ENCODE measurements around the gene CYB5B.
A peak's percentile ranks its signal among the peaks of the same experiment; 100 is the strongest.

CYB5B gene

GRCh38 chr16:69410219-69410990 is 14.0 kb upstream of the CYB5B start:
- H3K79me2 ChIP-seq (ENCODE audit: control insufficient read depth, insufficient read depth, low read length, unreplicated experiment) = no peaks in the 10 kb centered on the region
- peak overlapping the region; percentile 66 for H3K27ac ChIP-seq (ENCODE audit: low read depth, low read length)
- no peak overlapping the region; the same call in none of the 2 replicates for H3K4me3 ChIP-seq (ENCODE audit: low read depth, low read length)
- H2AFZ ChIP-seq (ENCODE audit: low read length, unreplicated experiment) = no peak overlapping the region
- peaks cover 20% of the 10 kb centered on the region for H3K4me1 ChIP-seq (ENCODE audit: control insufficient read depth, insufficient read depth, low read length, unreplicated experiment)
- no peaks in the 10 kb centered on the region for H3K36me3 ChIP-seq (ENCODE audit: insufficient read depth, low read length)
- H3K27me3 ChIP-seq (ENCODE audit: insufficient read depth, low read length) = no peaks in the 10 kb centered on the region

- peak overlapping the region; percentile 66 for H3K27ac ChIP-seq (ENCODE audit: low read depth, low read length)
- H2AFZ ChIP-seq (ENCODE audit: low read length, unreplicated experiment) = no peak overlapping the region
- H3K4me3 ChIP-seq (ENCODE audit: low read depth, low read length) = no peak overlapping the region
- peaks cover 20% of the 10 kb centered on the region for H3K4me1 ChIP-seq (ENCODE audit: control insufficient read depth, insufficient read depth, low read length, unreplicated experiment)
- H3K79me2 ChIP-seq (ENCODE audit: control insufficient read depth, insufficient read depth, low read length, unreplicated experiment) = no peaks in the 10 kb centered on the region
- H3K27me3 ChIP-seq (ENCODE audit: insufficient read depth, low read length) = no peaks in the 10 kb centered on the region
- H3K36me3 ChIP-seq (ENCODE audit: insufficient read depth, low read length) = no peaks in the 10 kb centered on the region
Observed at GRCh38 chr16:69411064-69411985, 13.1 kb upstream of the CYB5B start.

- H3K27me3 ChIP-seq (ENCODE audit: insufficient read depth, low read length) = no peaks in the 10 kb centered on the region
- H3K79me2 ChIP-seq (ENCODE audit: control insufficient read depth, insufficient read depth, low read length, unreplicated experiment) = no peaks in the 10 kb centered on the region
- peaks cover 21% of the 10 kb centered on the region for H3K4me1 ChIP-seq (ENCODE audit: control insufficient read depth, insufficient read depth, low read length, unreplicated experiment)
- H2AFZ ChIP-seq (ENCODE audit: low read length, unreplicated experiment) = no peak overlapping the region
- H3K4me3 ChIP-seq (ENCODE audit: low read depth, low read length) = no peak overlapping the region
- H3K27ac ChIP-seq (ENCODE audit: low read depth, low read length) = no peak overlapping the region
- no peaks in the 10 kb centered on the region for H3K36me3 ChIP-seq (ENCODE audit: insufficient read depth, low read length)
Observed at GRCh38 chr16:69412287-69412686, 12.1 kb upstream of the CYB5B start.

GRCh38 chr16:69413045-69413664 is 11.3 kb upstream of the CYB5B start:
- Histone ChIP-seq H3K4me1 (ENCODE audit: control insufficient read depth, insufficient read depth, low read length, unreplicated experiment) (peaks cover 29% of the 10 kb centered on the region), H3K4me3 (ENCODE audit: low read depth, low read length) (no peak overlapping the region), H3K79me2 (ENCODE audit: control insufficient read depth, insufficient read depth, low read length, unreplicated experiment) (no peaks in the 10 kb centered on the region), H3K27me3 (ENCODE audit: insufficient read depth, low read length) (no peaks in the 10 kb centered on the region), H2AFZ (ENCODE audit: low read length, unreplicated experiment) (no peak overlapping the region), H3K27ac (ENCODE audit: low read depth, low read length) (no peak overlapping the region), H3K36me3 (ENCODE audit: insufficient read depth, low read length) (no peaks in the 10 kb centered on the region)

GRCh38 chr16:69417520-69418199 is 6.8 kb upstream of the CYB5B start:
- Histone ChIP-seq H3K4me3 (ENCODE audit: low read depth, low read length) (no peak overlapping the region), H3K36me3 (ENCODE audit: insufficient read depth, low read length) (no peaks in the 10 kb centered on the region), H3K27ac (ENCODE audit: low read depth, low read length) (no peak overlapping the region), H2AFZ (ENCODE audit: low read length, unreplicated experiment) (peak overlapping the region; percentile 13), H3K27me3 (ENCODE audit: insufficient read depth, low read length) (no peaks in the 10 kb centered on the region), H3K79me2 (ENCODE audit: control insufficient read depth, insufficient read depth, low read length, unreplicated experiment) (no peaks in the 10 kb centered on the region), H3K4me1 (ENCODE audit: control insufficient read depth, insufficient read depth, low read length, unreplicated experiment) (peaks cover 9% of the 10 kb centered on the region)

- peaks cover 5% of the 10 kb centered on the region for H3K79me2 ChIP-seq (ENCODE audit: control insufficient read depth, insufficient read depth, low read length, unreplicated experiment)
- H3K4me3 ChIP-seq (ENCODE audit: low read depth, low read length) = no peak overlapping the region
- no peaks in the 10 kb centered on the region for H3K27me3 ChIP-seq (ENCODE audit: insufficient read depth, low read length)
- H3K27ac ChIP-seq (ENCODE audit: low read depth, low read length) = no peak overlapping the region
- H3K4me1 ChIP-seq (ENCODE audit: control insufficient read depth, insufficient read depth, low read length, unreplicated experiment) = peaks cover 9% of the 10 kb centered on the region
- H3K36me3 ChIP-seq (ENCODE audit: insufficient read depth, low read length) = no peaks in the 10 kb centered on the region
- no peak overlapping the region for H2AFZ ChIP-seq (ENCODE audit: low read length, unreplicated experiment)
Observed at GRCh38 chr16:69419956-69420355, 4.5 kb upstream of the CYB5B start.

GRCh38 chr16:69423189-69423588 is 1.2 kb upstream of the CYB5B start:
- Histone ChIP-seq H3K36me3 (ENCODE audit: insufficient read depth, low read length) (peaks cover 13% of the 10 kb centered on the region), H3K4me3 (ENCODE audit: low read depth, low read length) (peak overlapping the region; percentile 97), H3K27ac (ENCODE audit: low read depth, low read length) (no peak overlapping the region), H3K4me1 (ENCODE audit: control insufficient read depth, insufficient read depth, low read length, unreplicated experiment) (peaks cover 4% of the 10 kb centered on the region), H3K79me2 (ENCODE audit: control insufficient read depth, insufficient read depth, low read length, unreplicated experiment) (peaks cover 31% of the 10 kb centered on the region), H2AFZ (ENCODE audit: low read length, unreplicated experiment) (peak overlapping the region; percentile 93), H3K27me3 (ENCODE audit: insufficient read depth, low read length) (no peaks in the 10 kb centered on the region)

GRCh38 chr16:69424935-69425784 is 741 bp downstream of the CYB5B start:
- peaks cover 3% of the 10 kb centered on the region for H3K4me1 ChIP-seq (ENCODE audit: control insufficient read depth, insufficient read depth, low read length, unreplicated experiment)
- peak overlapping the region; percentile 97 for H3K4me3 ChIP-seq (ENCODE audit: low read depth, low read length)
- peak overlapping the region; percentile 55 for H3K27ac ChIP-seq (ENCODE audit: low read depth, low read length)
- H3K79me2 ChIP-seq (ENCODE audit: control insufficient read depth, insufficient read depth, low read length, unreplicated experiment) = peaks cover 44% of the 10 kb centered on the region
- peaks cover 33% of the 10 kb centered on the region for H3K36me3 ChIP-seq (ENCODE audit: insufficient read depth, low read length)
- no peaks in the 10 kb centered on the region for H3K27me3 ChIP-seq (ENCODE audit: insufficient read depth, low read length)
- peak overlapping the region; percentile 93 for H2AFZ ChIP-seq (ENCODE audit: low read length, unreplicated experiment)

- Histone ChIP-seq H3K27ac (ENCODE audit: low read depth, low read length) (no peak overlapping the region), H3K4me1 (ENCODE audit: control insufficient read depth, insufficient read depth, low read length, unreplicated experiment) (peaks cover 3% of the 10 kb centered on the region), H3K36me3 (ENCODE audit: insufficient read depth, low read length) (peaks cover 48% of the 10 kb centered on the region), H3K27me3 (ENCODE audit: insufficient read depth, low read length) (no peaks in the 10 kb centered on the region), H2AFZ (ENCODE audit: low read length, unreplicated experiment) (no peak overlapping the region), H3K4me3 (ENCODE audit: low read depth, low read length) (no peak overlapping the region), H3K79me2 (ENCODE audit: control insufficient read depth, insufficient read depth, low read length, unreplicated experiment) (peaks cover 51% of the 10 kb centered on the region)
Observed at GRCh38 chr16:69428652-69429051, 4.2 kb downstream of the CYB5B start.
